T-helper 1 cell (primary cell): ENCODE results near the gene FYB2.

ENCODE experiments used
- DNase-seq, 5 donors: peaks; one replicate each; pipeline ENCODE4 v3.0.0-alpha.2; 2012 to 2020
- total RNA-seq, 4 donors: gene quantifications; one replicate each; lab custom pipeline; 2026; lab: John Stamatoyannopoulos, UW

The FYB2 gene, protein sequence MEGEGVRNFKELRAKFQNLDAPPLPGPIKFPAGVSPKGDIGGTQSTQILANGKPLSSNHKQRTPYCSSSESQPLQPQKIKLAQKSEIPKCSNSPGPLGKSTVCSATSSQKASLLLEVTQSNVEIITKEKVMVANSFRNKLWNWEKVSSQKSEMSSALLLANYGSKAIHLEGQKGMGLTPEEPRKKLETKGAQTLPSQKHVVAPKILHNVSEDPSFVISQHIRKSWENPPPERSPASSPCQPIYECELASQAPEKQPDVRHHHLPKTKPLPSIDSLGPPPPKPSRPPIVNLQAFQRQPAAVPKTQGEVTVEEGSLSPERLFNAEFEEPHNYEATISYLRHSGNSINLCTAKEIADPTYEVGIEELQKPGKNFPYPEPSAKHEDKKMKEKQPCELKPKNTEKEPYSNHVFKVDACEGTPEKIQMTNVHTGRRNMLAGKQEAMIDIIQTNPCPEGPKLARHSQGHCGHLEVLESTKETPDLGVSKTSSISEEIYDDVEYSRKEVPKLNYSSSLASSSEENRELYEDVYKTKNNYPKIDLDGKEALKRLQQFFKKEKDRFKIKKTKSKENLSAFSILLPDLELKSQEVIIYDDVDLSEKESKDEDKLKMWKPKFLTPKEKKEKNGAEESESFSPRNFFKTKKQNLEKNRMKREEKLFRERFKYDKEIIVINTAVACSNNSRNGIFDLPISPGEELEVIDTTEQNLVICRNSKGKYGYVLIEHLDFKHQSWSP
- 0 reads per million in 4 donors for total RNA-seq

DNA sequence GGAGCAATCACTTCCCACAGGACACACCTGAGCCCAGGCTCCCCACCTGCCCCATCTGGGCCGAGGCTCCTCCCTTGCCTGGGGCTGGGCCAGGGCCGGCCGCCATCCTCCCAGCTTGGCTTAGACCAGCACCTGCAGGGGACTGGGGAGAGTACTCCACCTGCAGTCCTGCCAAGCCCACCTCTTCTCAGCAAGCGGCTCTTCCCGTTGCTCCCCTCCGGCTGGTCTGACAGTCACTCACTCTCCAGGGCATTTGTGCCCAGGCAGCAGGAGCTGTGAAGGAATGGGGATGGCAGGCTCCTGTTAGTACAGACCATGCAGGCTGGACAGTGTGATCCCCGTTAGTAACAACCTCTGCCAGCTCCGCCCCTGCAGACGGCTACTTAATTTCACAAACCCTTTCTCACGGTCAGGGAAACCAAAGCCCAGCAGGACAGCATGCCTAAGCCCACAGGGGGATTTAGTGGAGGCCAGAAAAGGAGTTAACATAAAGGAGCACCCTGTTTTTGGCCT lies at the start of gene FYB2:
FYB2 (minus strand) TSS at position 18 of the 513 bp plus-strand sequence. CDS start 114 bp downstream, outside the sequence.
- DNase-seq, result no peak

DNA sequence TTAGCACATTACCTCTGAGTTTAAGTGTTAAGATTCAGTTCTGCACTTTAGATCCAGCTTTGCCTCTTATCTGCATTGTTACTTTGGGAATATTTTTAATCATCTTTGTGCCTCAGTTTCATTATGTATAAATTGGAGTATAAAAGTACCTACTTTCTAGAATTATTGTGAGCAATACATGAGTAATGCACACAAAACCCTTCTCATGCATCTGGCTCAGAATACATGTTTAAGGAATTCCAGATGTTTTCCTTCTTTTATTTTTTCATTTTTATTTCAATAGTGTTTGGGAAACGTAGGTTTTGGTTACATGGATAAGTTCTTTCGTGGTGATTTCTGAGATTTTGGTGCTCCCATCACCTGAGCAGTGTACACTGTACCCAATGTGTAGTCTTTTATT lies 49.6 kb upstream of the FYB2 start:
- no peak for DNase-seq

DNA sequence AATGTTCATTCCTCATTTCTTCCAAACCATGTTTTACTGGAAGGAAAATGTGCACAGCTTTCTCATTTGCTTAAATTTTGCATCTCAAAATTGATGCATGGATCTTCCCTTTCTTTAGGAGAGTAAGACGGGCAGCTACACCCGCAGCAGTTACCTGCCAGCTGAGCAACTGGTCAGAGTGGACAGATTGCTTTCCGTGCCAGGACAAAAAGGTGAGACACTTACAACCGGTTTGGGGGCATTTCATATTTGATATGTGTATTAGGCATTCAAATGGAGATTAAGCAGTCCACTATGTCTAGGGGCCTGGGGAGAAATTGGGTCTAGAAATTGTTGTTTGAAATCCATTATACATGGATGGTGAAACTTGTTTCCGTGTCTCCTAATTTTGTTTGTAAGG lies 48.3 kb upstream of the FYB2 start:
- no peak for DNase-seq

DNA sequence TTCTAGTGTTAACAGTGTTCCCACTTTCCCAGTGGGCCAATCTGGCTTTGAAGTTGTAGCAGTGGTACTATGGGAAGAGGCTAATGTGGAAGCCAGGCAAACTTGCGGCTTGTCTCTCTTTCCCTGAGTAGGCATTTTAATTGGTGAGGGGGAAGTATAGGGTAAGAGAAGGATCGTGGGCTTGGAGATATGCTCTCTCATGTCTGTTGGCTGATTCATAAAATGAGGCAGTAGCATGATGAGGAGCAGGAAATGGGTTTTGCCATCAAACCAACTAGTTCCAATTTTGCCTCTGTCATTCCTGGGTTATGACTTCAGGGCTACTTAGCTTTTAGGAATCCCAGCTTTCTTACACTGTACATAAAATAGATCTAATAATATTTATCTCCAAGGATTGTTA lies 47.5 kb upstream of the FYB2 start:
- DNase-seq, result no peak

DNA sequence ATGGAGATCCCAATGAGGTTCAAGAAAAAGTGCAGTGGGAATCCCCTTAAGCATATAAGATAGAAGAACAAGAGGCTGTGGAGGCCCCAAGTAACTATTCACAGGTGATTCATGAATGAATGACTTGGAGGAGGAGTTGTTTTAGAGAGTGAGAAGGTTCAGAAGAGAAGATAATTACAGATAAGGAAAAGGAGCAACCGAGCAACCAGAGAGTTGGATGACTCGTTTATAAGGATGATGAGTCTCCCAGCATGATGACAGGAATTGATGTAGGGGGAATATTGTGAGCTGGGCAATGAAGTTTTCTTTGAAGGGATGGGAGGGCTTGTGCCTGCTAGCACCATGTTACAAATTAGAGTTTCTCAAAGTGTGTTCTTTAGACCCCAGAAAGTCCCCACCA lies 45.2 kb upstream of the FYB2 start:
- DNase-seq, result no peak

DNA sequence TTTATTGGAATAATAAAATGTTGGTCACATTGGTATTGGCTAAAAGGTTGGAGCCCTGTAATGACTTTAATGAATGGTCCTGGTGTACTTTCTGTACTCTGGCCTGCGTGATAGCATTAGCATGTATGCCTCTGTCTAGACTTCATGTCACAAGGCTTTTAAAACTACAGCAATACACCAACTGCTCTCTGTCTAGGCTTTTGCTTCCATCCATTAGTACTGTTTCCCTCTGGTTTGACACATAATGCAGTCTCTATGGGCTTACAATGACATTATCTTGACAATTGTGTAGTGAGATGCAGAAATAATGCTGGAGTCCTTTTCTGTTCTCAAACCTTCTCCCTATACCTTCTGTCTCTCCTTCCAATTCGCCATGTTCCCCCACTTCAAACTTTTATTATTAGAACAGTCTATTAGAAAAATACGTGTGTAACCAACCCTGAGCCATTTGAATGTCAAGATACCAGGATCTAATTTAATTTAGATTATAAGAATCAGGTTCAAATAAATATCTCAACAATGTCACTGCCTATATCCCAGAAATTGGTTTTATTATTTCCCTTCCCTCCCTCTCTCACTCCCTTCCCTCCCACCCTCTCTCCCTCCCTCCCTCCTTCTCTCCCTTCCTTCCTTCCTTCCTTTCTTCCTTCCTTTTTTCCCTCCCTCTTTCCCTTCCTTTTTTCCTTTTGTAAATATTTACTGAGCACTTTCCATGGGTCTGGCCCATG lies 44.2 kb upstream of the FYB2 start:
- DNase-seq, result no peak

DNA sequence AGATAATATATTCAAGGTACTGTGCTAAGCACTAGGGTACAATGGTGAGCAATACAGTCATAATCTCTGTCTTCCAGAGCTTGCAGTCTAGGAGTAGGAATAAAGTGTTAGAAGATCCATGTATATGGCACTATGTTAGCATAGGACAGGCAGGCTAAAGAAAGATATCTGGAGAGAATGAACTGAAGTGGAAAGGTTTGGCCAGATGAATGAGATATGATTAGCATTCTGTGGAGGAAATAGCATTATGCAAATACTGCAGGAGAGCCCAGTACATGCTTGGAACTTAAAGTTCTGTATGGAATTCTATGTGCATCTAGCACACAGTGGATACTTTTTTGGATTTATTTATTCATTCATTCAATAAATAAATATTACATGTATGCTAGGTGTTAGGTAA lies 40.1 kb upstream of the FYB2 start:
- no peak for DNase-seq

DNA sequence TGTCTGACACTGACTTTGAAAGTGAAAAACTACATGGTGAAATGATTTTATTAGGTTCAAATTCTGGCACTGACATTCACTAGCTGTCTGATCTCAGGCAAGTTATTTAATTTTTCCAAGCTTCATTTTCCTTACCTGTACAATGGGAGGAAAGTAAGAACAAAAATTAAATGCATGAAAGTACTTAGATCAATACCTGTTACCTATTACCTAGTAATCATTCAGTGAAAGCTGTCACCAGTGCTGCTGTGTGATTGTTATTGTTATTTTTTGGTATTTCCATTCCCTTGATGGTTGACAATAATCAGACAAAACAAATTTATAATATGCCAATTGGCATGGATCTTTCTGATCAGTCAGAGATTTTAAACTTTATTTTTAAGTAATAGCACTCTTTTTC lies 37.0 kb upstream of the FYB2 start:
- no peak for DNase-seq

DNA sequence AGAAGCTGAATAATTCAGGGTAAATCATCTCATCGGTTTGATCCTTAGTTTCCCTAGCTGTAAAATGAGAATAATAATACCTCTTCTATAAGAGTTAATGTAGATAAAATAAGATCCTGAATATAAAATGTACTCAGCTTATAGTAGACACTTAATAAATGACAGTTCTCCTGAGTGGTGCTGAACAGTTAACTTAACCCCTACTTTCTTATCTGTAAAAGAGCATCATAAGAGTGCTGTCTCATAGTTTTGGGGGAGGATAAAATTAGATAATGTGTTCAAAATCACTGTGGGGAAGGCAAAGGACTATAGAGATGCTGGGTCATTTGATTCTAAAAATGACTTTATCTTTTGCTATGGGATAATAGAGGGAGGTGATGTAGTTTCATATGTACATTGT lies 36.0 kb upstream of the FYB2 start:
- DNase-seq, result no peak

DNA sequence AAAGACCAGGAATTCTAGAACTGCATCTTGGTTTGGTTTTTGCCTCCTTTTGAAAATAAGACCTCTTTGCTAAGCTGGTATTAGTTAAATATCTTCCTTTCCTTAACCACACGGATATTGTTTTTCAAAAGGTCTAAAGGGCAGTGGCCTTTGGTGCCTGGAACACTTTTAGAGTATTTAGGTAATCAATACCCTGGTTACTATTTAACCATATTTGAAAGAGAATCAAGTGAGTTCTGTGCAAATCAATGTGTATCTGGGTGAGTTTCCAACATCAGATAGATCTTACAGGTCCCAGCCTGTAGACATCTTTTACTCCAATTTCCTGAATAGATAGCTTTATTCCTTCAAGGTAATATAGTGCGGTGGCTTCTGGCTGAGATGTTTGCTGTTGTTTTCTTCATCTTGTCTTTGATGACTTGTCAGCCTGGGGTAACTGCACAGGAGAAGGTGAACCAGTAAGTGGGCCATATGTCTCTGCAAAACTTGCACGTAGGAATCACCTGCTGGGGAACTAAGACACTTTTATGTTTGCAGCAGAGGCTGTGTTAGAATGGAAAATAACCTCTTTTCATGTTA lies 35.4 kb upstream of the FYB2 start, which contains the start of gene C8A:
C8A (plus strand) TSS at position 277 of the 579 bp plus-strand sequence; CDS start at position 382, 105 bp downstream.
- no peak for DNase-seq

DNA sequence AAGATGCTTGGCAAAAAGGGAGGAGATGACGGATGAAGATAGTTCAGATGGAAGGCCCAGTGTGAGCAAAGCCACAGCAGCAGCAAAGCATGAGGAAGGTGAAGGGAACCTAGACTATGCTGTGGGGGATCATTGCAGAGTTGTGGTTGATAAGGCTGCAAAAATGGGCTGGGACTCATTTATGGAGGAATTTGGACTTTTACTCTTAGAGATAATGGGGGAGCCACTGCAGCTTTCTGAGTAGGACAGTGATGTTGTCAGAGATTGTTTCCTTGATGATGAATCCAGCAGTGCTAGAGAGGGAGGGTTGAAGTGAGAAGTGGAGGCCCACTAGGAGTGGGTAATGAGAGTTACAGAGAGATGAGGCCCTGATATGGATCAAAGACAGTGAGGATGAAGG lies 33.3 kb upstream of the FYB2 start:
- no peak for DNase-seq

DNA sequence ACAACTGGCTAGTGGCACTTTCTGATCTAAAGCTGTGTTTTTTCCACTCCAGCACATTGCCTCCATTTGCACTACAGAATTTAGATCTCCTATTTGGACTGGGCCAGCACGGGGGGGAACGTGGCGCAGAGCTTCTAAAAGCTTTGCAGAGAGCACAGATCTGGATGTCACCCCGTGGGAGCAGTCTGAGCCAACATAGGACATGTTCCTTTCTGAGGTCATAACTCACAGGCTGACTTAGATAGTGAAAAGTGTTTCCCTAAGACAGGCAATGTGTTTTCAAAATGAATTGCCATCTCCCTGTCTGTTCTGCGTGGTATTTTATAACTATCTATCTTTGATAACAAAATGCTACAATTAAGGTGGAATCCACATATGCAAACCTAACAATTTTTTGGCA lies 31.7 kb upstream of the FYB2 start:
- DNase-seq, result no peak

DNA sequence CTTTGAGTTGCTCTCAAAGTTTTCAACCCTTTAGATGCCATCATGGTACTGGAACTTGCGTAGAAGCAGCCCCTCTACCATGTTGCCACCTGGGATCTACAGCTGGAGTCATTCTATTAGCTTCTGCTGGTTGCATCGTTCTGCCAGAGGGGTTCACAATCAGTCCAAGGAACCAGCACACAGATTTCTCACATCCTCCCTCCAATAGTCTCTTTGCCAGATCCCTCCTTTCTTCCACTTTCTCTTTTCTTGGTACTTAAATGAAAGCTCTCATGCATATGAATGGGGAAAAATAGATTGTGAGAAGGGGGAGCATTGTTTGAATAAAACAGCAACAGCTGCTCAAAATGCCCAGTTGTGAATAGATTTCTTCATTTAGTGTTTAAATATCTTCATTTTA lies 31.2 kb upstream of the FYB2 start:
- DNase-seq, result no peak

DNA sequence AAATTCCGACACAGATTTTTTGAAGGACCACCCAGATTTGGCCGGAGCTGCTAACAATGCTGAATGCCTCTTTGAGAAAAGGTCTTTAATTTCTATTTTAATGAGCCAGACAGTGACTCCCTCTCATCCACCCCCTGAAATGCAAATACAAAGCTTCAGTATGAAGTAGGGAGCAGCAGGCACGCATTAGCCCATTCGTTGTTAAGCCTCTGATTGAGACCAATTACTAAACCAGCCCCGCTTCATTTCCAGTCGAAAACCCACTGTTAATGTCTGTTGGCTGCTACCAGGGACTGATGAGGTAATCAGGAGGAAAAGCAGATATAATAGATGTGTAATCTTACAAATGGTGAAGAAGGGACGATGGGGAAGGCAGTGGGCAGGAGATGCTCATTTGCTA lies 30.5 kb upstream of the FYB2 start:
- no peak for DNase-seq

DNA sequence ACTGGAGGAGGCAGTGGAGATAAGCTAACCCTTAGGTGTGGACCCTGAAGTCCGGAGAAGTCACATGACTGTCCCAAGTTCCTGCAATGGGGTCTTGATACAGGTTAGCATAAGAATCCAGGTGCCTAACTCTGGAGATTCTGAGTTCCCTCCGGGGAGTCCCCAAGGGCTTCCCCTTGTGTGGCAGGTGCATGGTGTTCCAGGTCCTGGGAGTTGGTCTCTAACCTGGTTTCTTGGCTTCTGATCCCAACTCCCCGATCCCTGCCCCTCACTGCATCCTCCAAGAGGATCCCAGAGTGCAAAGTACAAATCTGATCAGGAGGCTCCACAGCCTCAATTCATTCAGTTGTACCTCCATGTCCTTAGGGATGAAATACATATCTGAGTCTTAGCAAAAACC lies 26.1 kb upstream of the FYB2 start:
- DNase-seq, result no peak

DNA sequence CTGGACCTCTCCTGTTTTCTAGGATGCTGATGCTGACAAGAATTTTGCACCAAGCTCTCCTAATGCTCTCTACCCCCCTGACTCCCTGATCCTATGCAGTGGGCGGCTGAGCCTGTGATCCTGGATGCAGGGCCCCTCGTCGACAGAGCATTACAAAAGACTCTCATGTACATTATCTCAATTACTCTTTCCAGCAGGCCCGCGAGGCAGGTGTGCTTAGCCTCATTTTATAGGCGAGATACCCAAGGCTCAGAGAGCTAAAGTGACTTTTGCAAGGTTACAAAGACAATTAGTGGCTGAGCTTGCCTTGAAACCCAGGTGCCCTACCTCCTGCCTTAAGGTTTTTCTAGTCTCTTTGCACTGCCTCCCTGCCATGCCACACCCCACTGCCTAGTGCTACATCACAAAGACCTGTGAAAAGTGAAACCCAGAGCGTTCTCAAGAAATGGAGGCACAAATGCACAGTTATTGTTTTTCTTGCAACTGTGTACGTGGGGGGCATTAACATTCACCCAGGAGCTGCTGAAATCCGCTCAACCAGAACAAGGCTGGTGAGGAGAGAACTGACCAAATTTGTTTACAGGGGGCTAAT lies 25.4 kb upstream of the FYB2 start:
- DNase-seq, result no peak

DNA sequence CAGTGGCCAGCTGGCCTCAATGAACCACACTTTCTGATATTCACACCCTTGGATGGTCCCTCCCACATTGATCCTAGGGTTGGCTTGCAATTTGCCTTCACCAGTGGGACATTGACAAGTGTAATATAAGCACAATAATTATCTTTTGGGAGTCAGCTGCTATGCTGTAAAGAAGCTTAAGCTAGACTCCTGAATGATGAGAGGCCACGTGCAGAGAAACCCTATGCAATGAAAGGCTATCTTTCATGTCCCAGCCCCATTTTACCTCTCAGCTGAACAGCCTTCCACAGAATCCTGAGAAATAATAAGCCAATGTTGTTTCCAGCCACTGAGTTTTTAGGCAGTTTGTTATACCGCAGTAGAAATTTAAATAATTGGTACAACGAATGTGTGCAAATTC lies 24.3 kb upstream of the FYB2 start:
- no peak for DNase-seq

DNA sequence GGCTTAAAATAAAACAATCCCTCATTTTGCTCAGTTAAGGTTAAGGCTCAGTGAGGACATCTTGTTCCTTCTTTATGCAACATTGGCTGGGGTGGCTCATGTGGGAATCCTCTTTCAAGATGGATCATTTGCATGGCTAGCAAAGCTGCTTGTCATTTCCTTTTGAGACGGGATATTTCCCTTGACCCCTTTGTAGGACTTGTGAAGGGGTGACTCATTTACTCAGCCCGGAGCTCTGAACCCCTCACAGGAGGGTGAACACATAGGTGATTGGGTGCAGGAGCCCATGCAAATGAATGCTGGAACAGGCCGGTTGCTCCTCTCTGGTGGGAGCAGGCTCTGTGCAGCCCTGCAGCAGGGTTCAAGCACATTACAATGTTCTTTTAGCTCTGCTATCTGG lies 19.6 kb upstream of the FYB2 start:
- no peak for DNase-seq

DNA sequence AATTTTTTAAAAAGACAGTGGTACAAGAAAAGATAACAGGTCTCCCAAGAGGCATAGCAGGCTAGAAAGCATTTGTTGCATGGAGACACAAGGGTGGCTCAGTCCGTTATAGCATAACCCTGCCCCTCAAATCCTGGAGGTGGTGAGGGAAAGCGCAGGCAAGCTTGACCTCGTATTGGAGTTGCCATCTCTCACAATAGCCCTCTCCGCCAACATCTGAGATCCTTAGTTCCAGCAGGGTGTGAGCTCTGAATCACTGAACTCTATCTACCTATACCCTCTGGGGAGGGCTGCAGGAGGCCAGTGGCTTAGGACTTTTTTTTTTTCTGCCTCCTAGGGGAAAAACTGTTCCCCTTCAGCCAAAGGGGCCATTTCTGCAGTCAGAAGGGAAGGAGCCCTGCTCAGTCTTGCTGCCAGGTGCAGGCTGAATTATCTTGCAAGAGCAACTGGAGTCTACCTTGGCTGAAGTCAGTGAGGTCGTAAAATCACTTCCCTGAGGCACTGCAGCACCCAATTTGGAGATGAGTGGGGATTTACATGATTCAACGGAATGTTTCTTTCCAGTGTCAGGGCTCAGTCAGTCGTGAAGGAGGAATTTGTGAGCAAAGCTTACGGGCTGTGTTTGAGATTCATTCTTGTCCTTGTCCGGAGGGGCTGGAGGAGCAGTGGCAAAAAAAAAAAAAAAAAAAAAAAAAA lies 18.2 kb upstream of the FYB2 start:
- DNase-seq, result no peak

DNA sequence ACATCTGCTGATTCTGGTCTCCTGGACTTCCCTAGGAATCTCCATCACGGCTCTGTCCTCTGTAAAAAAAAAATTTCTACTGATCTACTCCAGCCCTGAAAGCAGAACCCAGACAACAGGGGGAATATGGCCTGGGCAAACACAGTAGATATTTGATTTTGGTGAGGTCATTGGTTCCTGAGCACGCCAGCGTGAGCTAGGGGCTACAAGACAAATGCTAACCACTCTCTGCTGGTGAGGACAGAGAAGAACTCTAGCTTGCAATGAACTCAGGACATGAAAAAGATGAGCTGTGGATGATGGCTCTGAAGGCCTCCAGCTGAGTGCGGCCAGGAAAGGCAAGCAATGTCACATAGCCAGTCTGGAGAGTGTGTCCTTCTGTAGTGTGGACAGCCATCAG lies 17.2 kb upstream of the FYB2 start:
- no peak for DNase-seq

DNA sequence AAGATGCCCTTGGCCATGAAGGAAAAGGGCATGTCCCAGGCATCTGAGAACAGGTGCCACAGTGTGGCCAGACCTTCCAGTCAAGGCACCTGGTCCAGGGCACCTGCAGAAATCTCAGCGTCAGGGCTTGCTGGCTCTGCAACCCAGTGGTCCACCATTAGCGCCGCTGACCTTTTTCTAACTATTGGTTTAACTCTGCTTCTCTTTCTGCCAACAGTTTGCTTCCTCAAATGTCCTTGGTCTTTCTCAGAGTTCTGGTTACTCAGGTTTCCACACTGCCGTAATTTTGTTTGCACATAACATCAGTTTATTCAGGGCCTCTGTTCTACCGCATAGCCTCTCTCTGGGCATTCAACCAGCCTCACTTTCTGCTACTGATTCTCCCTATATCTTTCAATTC lies 16.5 kb upstream of the FYB2 start:
- no peak for DNase-seq
